Loucy (cell line): Measurements from ENCODE around the gene RBFA.

ENCODE experiments used
- EZH2phosphoT487 ChIP-seq: fragments of 200-600 bp; IDR thresholded peaks from 2 replicates; pipeline ENCODE4 v1.6.1; 2018; ENCODE audit warnings: antibody characterized with exemption, mild to moderate bottlenecking, moderate library complexity, borderline replicate concordance
- TF ChIP-seq, protein P1 (sequence below): fragments of 200-600 bp; sonication (generic); conservative IDR thresholded peaks from 2 replicates; pipeline ENCODE4 v1.5.1; 2014; ENCODE audit warnings: mild to moderate bottlenecking, antibody characterized with exemption, low read length

DNA sequence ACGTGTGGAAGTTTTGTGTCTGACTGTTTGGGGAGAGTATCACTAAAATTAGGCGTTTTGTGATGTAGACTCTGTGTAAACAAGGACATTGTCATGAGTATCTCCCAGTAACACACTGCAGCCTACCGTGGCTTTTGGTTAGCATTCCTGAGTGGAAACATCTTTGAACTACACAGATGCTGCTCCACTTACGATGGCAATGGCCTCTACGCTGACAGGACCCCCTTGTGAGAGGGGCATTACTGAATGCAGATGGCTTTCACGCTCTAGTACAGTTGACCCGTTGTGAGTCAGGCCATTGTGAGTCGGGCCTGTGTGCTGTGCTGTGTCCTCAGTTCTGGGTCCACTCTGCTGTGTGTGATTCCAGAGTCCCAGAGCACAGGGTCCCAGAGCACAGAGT, 40.5 kb downstream of the RBFA start:
- TF ChIP-seq, protein P1, sequence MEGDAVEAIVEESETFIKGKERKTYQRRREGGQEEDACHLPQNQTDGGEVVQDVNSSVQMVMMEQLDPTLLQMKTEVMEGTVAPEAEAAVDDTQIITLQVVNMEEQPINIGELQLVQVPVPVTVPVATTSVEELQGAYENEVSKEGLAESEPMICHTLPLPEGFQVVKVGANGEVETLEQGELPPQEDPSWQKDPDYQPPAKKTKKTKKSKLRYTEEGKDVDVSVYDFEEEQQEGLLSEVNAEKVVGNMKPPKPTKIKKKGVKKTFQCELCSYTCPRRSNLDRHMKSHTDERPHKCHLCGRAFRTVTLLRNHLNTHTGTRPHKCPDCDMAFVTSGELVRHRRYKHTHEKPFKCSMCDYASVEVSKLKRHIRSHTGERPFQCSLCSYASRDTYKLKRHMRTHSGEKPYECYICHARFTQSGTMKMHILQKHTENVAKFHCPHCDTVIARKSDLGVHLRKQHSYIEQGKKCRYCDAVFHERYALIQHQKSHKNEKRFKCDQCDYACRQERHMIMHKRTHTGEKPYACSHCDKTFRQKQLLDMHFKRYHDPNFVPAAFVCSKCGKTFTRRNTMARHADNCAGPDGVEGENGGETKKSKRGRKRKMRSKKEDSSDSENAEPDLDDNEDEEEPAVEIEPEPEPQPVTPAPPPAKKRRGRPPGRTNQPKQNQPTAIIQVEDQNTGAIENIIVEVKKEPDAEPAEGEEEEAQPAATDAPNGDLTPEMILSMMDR: no peak
- TF ChIP-seq EZH2phosphoT487: no peak
